Measurements from ENCODE around the gene FAM168A. TPM values are rescaled to one million over a fixed set of nuclear protein-coding genes. Genes with fewer than 3 reads are reported as not detected.
A peak's percentile ranks its signal among the peaks of the same experiment; 100 is the strongest.

The FAM168A gene
- total and polyA plus RNA-seq, 10 of the 15 experiments (the other 5 are each of a cell fraction or from before 2014, with no cell fraction given): 1.7 to 20.0 (median 10.0) TPM

DNA sequence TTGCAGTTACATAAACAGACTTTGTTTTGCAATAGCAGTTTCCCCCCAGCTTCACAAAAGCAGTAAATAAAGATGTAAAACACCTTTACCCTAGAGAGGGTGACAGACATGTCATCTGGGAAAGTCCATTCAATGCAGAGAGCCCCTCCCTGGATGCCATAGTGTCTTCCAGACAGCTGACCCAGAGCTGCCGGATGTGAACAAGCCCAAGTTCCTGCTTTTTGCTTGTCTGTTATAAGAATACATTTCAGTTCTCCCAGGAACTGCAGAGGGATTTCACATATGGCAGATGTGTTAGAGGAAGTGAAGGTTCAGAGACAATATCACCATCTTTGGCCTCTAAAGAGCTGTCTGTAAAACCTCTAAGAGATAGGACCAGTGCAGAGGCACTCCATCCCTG lies 172.8 kb downstream of the FAM168A start:
- TF ChIP-seq EP300 (IDR thresholded peaks at IDR 0.05; ENCODE audit: borderline replicate concordance in 1 of 2, control insufficient read depth in 1 of 2, low read depth in 2 of 2, low read length in 2 of 2): no peak
- TF ChIP-seq SPI1 (IDR thresholded peaks at IDR 0.05; ENCODE audit: borderline replicate concordance, insufficient read depth, low read depth, low read length): 0 out of 2 replicates have a peak, but pooled peaks have one; percentile 1
- Histone ChIP-seq H4K20me1 (ENCODE audit: control insufficient read depth, insufficient read depth) (no peaks in the 10 kb centered on the region), H3K79me2 (ENCODE audit: control insufficient read depth, insufficient read depth, low read length) (no peaks in the 10 kb centered on the region), H3K27me3 (replicated peaks in 1 of 2; ENCODE audit: control insufficient read depth in 2 of 2, insufficient read depth in 2 of 2, low read length in 1 of 2) (no peaks in the 10 kb centered on the region), H2AFZ (ENCODE audit: control insufficient read depth, low read depth, low read length) (no peak overlapping the region), H3K4me3 (no peak overlapping the region), H3K4me2 (ENCODE audit: control insufficient read depth, insufficient read depth) (no peak overlapping the region), H3K36me3 (ENCODE audit: control insufficient read depth in 2 of 2, insufficient read depth in 2 of 2, low read length in 1 of 2) (no peaks in the 10 kb centered on the region; a peak in 1 of 4 replicates), H3K9me3 (replicated peaks; ENCODE audit: control insufficient read depth, insufficient read depth, low read length) (no peaks in the 10 kb centered on the region), H3K9ac (ENCODE audit: control insufficient read depth, insufficient read depth, low read length) (no peak overlapping the region), H3K27ac (ENCODE audit: control insufficient read depth, insufficient read depth) (no peak overlapping the region), H3K4me1 (ENCODE audit: control insufficient read depth, insufficient read depth, low read length) (peaks cover 3% of the 10 kb centered on the region; the same call in 1 of the 2 replicates)
- POLR2A ChIA-PET: interaction anchor here (0.5 to 2.6 kb wide), 2 partner anchors 9 to 191 kb away, joined by 3 to 10 read pairs; no protein-coding TSS in a partner anchor
- intact Hi-C loops (cut with micrococcal nuclease; ENCODE audit: unreplicated experiment) (no loop called here), in situ Hi-C loops (cut with MboI) (no loop called here)
- RAD21 ChIA-PET (ENCODE audit: unreplicated experiment): no interaction called here
- no peak for FAIRE-seq
- CTCF ChIA-PET: interaction anchor here (1.0 to 6.4 kb wide), 7 partner anchors 8 to 236 kb away, joined by 3 to 29 read pairs (median 5); no protein-coding TSS in a partner anchor
- DNase-seq (ENCODE audit: low read depth, low spot score): no peak
- no peak for ATAC-seq
- SMC1A ChIA-PET (ENCODE audit: uncharacterized antibody, unreplicated experiment): interaction anchor here (0.5 to 6.1 kb wide), 8 partner anchors 10 to 265 kb away, joined by 3 to 34 read pairs (median 4); no protein-coding TSS in a partner anchor
- whole genome bisulfite sequencing (ENCODE audit: insufficient coverage, insufficient replicate concordance, low lambda C conversion rate, missing lambda C conversion rate): 95% methylated on average over 1 of the region's 1 CpG
- BruUV-seq (replicated peaks): no TSS peak

DNA sequence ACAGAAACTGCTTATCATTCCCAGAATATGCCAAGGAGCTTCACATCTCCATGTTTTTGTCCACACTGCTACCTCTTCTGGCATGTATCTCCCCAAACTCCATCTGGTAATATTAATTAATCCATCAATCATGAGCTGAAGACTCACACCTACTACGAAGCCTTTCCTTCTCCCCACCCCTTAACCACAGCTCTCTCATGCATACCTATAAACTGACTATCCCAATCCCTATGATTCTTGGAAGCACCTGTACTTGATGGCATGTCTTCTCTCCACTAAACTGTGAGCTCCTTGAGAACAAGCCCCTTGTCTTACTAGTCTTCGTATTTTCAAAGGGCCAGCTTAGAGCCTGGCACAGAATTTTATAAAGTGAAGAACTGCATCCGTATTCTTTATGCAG lies 174.4 kb downstream of the FAM168A start:
- no peak for DNase-seq (ENCODE audit: low read depth, low spot score)
- in situ Hi-C loops (cut with MboI) (no loop called here), intact Hi-C loops (cut with micrococcal nuclease; ENCODE audit: unreplicated experiment) (no loop called here)
- Histone ChIP-seq H3K4me1 (ENCODE audit: control insufficient read depth, insufficient read depth, low read length) (peaks cover 3% of the 10 kb centered on the region; the same call in 1 of the 2 replicates), H3K27ac (ENCODE audit: control insufficient read depth, insufficient read depth) (no peak overlapping the region), H2AFZ (ENCODE audit: control insufficient read depth, low read depth, low read length) (no peak overlapping the region), H3K79me2 (ENCODE audit: control insufficient read depth, insufficient read depth, low read length) (no peaks in the 10 kb centered on the region), H4K20me1 (ENCODE audit: control insufficient read depth, insufficient read depth) (no peaks in the 10 kb centered on the region), H3K4me2 (ENCODE audit: control insufficient read depth, insufficient read depth) (no peak overlapping the region), H3K9me3 (replicated peaks; ENCODE audit: control insufficient read depth, insufficient read depth, low read length) (no peaks in the 10 kb centered on the region), H3K4me3 (no peak overlapping the region), H3K36me3 (ENCODE audit: control insufficient read depth in 2 of 2, insufficient read depth in 2 of 2, low read length in 1 of 2) (peaks cover 0 to 4% of the 10 kb centered on the region in 2 experiments; a peak in 1 of 4 replicates), H3K27me3 (replicated peaks in 1 of 2; ENCODE audit: control insufficient read depth in 2 of 2, insufficient read depth in 2 of 2, low read length in 1 of 2) (no peaks in the 10 kb centered on the region), H3K9ac (ENCODE audit: control insufficient read depth, insufficient read depth, low read length) (no peak overlapping the region)
- no TSS peak for BruUV-seq (replicated peaks)
- 75% methylated on average over 3 of the region's 3 CpGs for WGBS (ENCODE audit: insufficient coverage, insufficient replicate concordance, low lambda C conversion rate, missing lambda C conversion rate)
- ATAC-seq: no peak
- SMC1A ChIA-PET (ENCODE audit: uncharacterized antibody, unreplicated experiment): interaction anchor here (0.6 to 6.1 kb wide), 5 partner anchors 9 to 284 kb away, joined by 3 to 34 read pairs (median 5); no protein-coding TSS in a partner anchor
- FAIRE-seq: peak; percentile 7
- RAD21 ChIA-PET (ENCODE audit: unreplicated experiment): interaction anchor here (0.6 to 1.2 kb wide), 2 partner anchors 10 to 53 kb away, joined by 3 read pairs; no protein-coding TSS in a partner anchor
- POLR2A ChIA-PET: interaction anchor here (2.6 kb wide), 1 partner anchor 10 kb away, joined by 10 read pairs; no protein-coding TSS in a partner anchor
- CTCF ChIA-PET: interaction anchor here (0.6 to 6.4 kb wide), 9 partner anchors 9 to 202 kb away, joined by 3 to 29 read pairs (median 3); no protein-coding TSS in a partner anchor
- no peak for TF ChIP-seq BMI1 (IDR thresholded peaks at IDR 0.05; ENCODE audit: borderline replicate concordance)
- TF ChIP-seq FOXK2 (IDR thresholded peaks at IDR 0.05): no peak
- no peak for TF ChIP-seq IRF4 (IDR thresholded peaks at IDR 0.05; ENCODE audit: low read depth, low read length)
- no peak for TF ChIP-seq CHD2 (IDR thresholded peaks at IDR 0.05; ENCODE audit: borderline replicate concordance, low read depth, low read length)
- TF ChIP-seq, protein P1, sequence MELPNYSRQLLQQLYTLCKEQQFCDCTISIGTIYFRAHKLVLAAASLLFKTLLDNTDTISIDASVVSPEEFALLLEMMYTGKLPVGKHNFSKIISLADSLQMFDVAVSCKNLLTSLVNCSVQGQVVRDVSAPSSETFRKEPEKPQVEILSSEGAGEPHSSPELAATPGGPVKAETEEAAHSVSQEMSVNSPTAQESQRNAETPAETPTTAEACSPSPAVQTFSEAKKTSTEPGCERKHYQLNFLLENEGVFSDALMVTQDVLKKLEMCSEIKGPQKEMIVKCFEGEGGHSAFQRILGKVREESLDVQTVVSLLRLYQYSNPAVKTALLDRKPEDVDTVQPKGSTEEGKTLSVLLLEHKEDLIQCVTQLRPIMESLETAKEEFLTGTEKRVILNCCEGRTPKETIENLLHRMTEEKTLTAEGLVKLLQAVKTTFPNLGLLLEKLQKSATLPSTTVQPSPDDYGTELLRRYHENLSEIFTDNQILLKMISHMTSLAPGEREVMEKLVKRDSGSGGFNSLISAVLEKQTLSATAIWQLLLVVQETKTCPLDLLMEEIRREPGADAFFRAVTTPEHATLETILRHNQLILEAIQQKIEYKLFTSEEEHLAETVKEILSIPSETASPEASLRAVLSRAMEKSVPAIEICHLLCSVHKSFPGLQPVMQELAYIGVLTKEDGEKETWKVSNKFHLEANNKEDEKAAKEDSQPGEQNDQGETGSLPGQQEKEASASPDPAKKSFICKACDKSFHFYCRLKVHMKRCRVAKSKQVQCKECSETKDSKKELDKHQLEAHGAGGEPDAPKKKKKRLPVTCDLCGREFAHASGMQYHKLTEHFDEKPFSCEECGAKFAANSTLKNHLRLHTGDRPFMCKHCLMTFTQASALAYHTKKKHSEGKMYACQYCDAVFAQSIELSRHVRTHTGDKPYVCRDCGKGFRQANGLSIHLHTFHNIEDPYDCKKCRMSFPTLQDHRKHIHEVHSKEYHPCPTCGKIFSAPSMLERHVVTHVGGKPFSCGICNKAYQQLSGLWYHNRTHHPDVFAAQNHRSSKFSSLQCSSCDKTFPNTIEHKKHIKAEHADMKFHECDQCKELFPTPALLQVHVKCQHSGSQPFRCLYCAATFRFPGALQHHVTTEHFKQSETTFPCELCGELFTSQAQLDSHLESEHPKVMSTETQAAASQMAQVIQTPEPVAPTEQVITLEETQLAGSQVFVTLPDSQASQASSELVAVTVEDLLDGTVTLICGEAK (IDR thresholded peaks at IDR 0.05; ENCODE audit: borderline replicate concordance): no peak
- TF ChIP-seq FOXM1 (IDR thresholded peaks at IDR 0.05; ENCODE audit: low read depth, low read length): no peak
- no peak for TF ChIP-seq WRNIP1 (IDR thresholded peaks at IDR 0.05; ENCODE audit: borderline replicate concordance, low read depth, low read length)
- no peak for TF ChIP-seq MTA3 (IDR thresholded peaks at IDR 0.05; ENCODE audit: borderline replicate concordance, low read length)
- TF ChIP-seq, protein P2, sequence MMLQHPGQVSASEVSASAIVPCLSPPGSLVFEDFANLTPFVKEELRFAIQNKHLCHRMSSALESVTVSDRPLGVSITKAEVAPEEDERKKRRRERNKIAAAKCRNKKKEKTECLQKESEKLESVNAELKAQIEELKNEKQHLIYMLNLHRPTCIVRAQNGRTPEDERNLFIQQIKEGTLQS (IDR thresholded peaks at IDR 0.05; ENCODE audit: borderline replicate concordance, extremely low read depth, low read depth, low read length): no peak
- no peak for TF ChIP-seq ZNF274 (IDR thresholded peaks at IDR 0.05; ENCODE audit: insufficient read depth, insufficient read length)
